Uterus (tissue), 2 donors: Measurements from ENCODE around the gene PRAMEF11.
"Not testable (repeated sequence)": the region's sequence is repeated elsewhere in the genome, so short reads cannot be mapped to it uniquely, and the experiment has no call there.

Experiments used
- CTCF ChIP-seq, 4 experiments: fragments of 200-600 bp in 2 of 4; fragments of 450-650 bp in 2 of 4; sonication (generic) in 2 of 4; IDR thresholded peaks; one replicate each; pipeline ENCODE4 v1.5.1; 2016 to 2019; ENCODE audit warnings: antibody characterized with exemption in 4 of 4, mild to moderate bottlenecking in 2 of 4, moderate library complexity in 1 of 4
- POLR2A ChIP-seq, 2 donors: fragments of 450-650 bp; IDR thresholded peaks; one replicate each; pipeline ENCODE4 v1.6.1; 2016; ENCODE audit warnings: antibody characterized with exemption in 2 of 2, mild to moderate bottlenecking in 1 of 2, moderate library complexity in 1 of 2

GRCh38 chr1:12848620-12849019 is 17.4 kb upstream of the PRAMEF11 start, which contains the start of gene HNRNPCL1:
- not testable (repeated sequence) for TF ChIP-seq CTCF, POLR2A (IDR thresholded peaks at IDR 0.05)
